HTERT RPE-1 (cell line): Measurements from ENCODE around the gene ECM2.

ENCODE experiments used
- in situ Hi-C: fragments of 300-500 bp; cut with MboI; formaldehyde crosslinking; loops from 4 replicates; pipeline ENCODE4 v1.14.3; 2020; ENCODE audit warnings: low sequenced_read_pairs

ECM2 gene

GRCh38 chr9:92501671-92502393 is 34.0 kb downstream of the ECM2 start:
- in situ Hi-C loops = no loop called here

- in situ Hi-C loops = no loop called here
These were observed 35.1 kb downstream of the ECM2 start for GRCh38 chr9:92500725-92501124.

GRCh38 chr9:92499701-92500100 is 36.1 kb downstream of the ECM2 start:
- in situ Hi-C loops = no loop called here

- in situ Hi-C loops = no loop called here
These were observed 39.2 kb downstream of the ECM2 start for GRCh38 chr9:92496396-92497176.

GRCh38 chr9:92494856-92495255 is 40.9 kb downstream of the ECM2 start:
- in situ Hi-C loops = no loop called here

- in situ Hi-C loops = no loop called here
These were observed 41.9 kb downstream of the ECM2 start for GRCh38 chr9:92493749-92494387.

GRCh38 chr9:92492781-92493401 is 42.9 kb downstream of the ECM2 start:
- in situ Hi-C loops = no loop called here

GRCh38 chr9:92488681-92489550 is 46.9 kb downstream of the ECM2 start:
- in situ Hi-C loops = no loop called here

GRCh38 chr9:92486371-92486770 is 49.4 kb downstream of the ECM2 start:
- in situ Hi-C loops = no loop called here

GRCh38 chr9:92484563-92484962 is 51.2 kb downstream of the ECM2 start:
- in situ Hi-C loops = no loop called here

- in situ Hi-C loops = no loop called here
These were observed 51.9 kb downstream of the ECM2 start for GRCh38 chr9:92483627-92484545.

GRCh38 chr9:92482805-92483204 is 53.0 kb downstream of the ECM2 start:
- in situ Hi-C loops = no loop called here

GRCh38 chr9:92482329-92482728 is 53.5 kb downstream of the ECM2 start, which contains the start of gene ASPN:
TSS of gene ASPN (minus strand) at chr9:92482506.
- in situ Hi-C loops = no loop called here

- in situ Hi-C loops = no loop called here
These were observed 54.7 kb downstream of the ECM2 start for GRCh38 chr9:92480986-92481633.

- in situ Hi-C loops = no loop called here
These were observed 55.5 kb downstream of the ECM2 start for GRCh38 chr9:92480291-92480771.

GRCh38 chr9:92479346-92479745 is 56.4 kb downstream of the ECM2 start:
- in situ Hi-C loops = no loop called here

GRCh38 chr9:92478783-92479182 is 57.0 kb downstream of the ECM2 start:
- in situ Hi-C loops = no loop called here

GRCh38 chr9:92476962-92477361 is 58.8 kb downstream of the ECM2 start:
- in situ Hi-C loops = no loop called here

- in situ Hi-C loops = no loop called here
These were observed 61.2 kb downstream of the ECM2 start for GRCh38 chr9:92474587-92474986.
